Breast epithelium (tissue), 4 donors: ENCODE data around the gene PRODH. TPM values are rescaled to one million over a fixed set of nuclear protein-coding genes. Genes with fewer than 3 reads are reported as not detected.
A peak's percentile ranks its signal among the peaks of the same experiment; 100 is the strongest.

Experiments
- DNase-seq, 2 donors: peaks; one replicate each; pipeline ENCODE4 v3.0.0-alpha.2; 2019; ENCODE audit warnings: low spot score in 2 of 2
- H3K27ac ChIP-seq, 2 donors: fragments of 200-600 bp; sonication (generic) in 1 of 2; one replicate each; pipeline ENCODE4 v1.5.1; 2016 to 2019; ENCODE audit warnings: mild to moderate bottlenecking in 1 of 2
- H3K27me3 ChIP-seq, 2 donors: fragments of 200-600 bp; sonication (generic) in 1 of 2; one replicate each; pipeline versions ENCODE4 v1.5.1 to v1.6.0; 2017 to 2019; ENCODE audit warnings: control low read depth in 1 of 2, mild to moderate bottlenecking in 1 of 2
- H3K36me3 ChIP-seq: fragments of 200-600 bp; one replicate; pipeline ENCODE4 v1.5.1; 2019
- H3K4me1 ChIP-seq, 2 donors: fragments of 200-600 bp; sonication (generic); one replicate each; pipeline ENCODE4 v1.5.1; 2016 to 2019; ENCODE audit warnings: control low read depth in 1 of 2
- H3K4me3 ChIP-seq, 3 donors: fragments of 200-600 bp; sonication (generic); 1 replicate in 2 of 3; 2 replicates in 1 of 3; pipeline ENCODE4 v1.5.1; 2016 to 2019; ENCODE audit warnings: mild to moderate bottlenecking in 3 of 3, moderate library complexity in 2 of 3
- H3K9me3 ChIP-seq, 2 donors: fragments of 200-600 bp; sonication (generic) in 1 of 2; one replicate each; pipeline ENCODE4 v1.5.1; 2016 to 2019; ENCODE audit warnings: control low read depth in 1 of 2
- POLR2A ChIP-seq: fragments of 450-650 bp; IDR thresholded peaks from one replicate; pipeline ENCODE4 v1.6.1; 2016; ENCODE audit warnings: antibody characterized with exemption, mild to moderate bottlenecking, moderate library complexity
- POLR2AphosphoS5 ChIP-seq, 3 donors: sonication (generic); formaldehyde crosslinking; IDR thresholded peaks; one replicate each; pipeline ENCODE4 v1.6.1; 2017; ENCODE audit warnings: antibody characterized with exemption in 3 of 3
- intact Hi-C: fragments of 100-400 bp; cut with DNase I; formaldehyde crosslinking; loops from one replicate; pipeline ENCODE4 v1.15.1; 2023; ENCODE audit warnings: low total_unique reads
- total RNA-seq, 3 donors: library from RNA; depleted of rRNA; stranded (reverse); fragments of >200 nt; gene quantifications; one replicate each; pipeline ENCODE4 v1.1.0, GENCODE V29; 2016
- TF ChIP-seq, protein P1 (sequence below), 3 donors: fragments of 450-650 bp; IDR thresholded peaks; one replicate each; pipeline ENCODE4 v1.5.1; 2016 to 2017; ENCODE audit warnings: antibody characterized with exemption in 3 of 3, mild to moderate bottlenecking in 3 of 3, moderate library complexity in 3 of 3

The PRODH gene
- total RNA-seq, 3 donors from 2014 or later, result 4.6 to 29.6 (median 11.1) TPM

DNA sequence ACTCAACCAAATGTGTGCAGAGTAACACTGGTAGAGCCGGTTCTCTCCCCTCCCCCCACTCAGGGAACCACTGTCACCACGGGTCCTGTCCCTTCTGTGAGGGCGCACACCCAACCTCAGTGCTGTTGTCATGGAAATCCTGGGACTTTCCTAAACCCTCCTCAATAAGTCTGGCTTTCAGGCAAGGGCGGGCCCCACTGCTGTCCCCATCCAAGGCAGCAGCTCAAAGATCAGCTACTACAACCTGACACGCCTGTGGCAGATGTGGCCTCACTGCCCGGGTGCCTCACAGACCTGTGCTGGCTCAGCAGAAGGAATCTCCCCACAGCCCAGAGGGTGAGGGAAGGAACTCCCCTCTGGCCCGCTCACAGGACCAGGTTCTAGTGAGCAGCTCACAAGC lies 2.2 kb downstream of the PRODH start:
- TF ChIP-seq POLR2AphosphoS5 (IDR thresholded peaks at IDR 0.05) (no peak), POLR2A (no peak)
- TF ChIP-seq, protein P1, sequence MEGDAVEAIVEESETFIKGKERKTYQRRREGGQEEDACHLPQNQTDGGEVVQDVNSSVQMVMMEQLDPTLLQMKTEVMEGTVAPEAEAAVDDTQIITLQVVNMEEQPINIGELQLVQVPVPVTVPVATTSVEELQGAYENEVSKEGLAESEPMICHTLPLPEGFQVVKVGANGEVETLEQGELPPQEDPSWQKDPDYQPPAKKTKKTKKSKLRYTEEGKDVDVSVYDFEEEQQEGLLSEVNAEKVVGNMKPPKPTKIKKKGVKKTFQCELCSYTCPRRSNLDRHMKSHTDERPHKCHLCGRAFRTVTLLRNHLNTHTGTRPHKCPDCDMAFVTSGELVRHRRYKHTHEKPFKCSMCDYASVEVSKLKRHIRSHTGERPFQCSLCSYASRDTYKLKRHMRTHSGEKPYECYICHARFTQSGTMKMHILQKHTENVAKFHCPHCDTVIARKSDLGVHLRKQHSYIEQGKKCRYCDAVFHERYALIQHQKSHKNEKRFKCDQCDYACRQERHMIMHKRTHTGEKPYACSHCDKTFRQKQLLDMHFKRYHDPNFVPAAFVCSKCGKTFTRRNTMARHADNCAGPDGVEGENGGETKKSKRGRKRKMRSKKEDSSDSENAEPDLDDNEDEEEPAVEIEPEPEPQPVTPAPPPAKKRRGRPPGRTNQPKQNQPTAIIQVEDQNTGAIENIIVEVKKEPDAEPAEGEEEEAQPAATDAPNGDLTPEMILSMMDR (IDR thresholded peaks at IDR 0.05), result no peak
- Histone ChIP-seq H3K27me3 (no peaks in the 10 kb centered on the region), H3K27ac (no peak overlapping the region), H3K4me1 (no peaks in the 10 kb centered on the region), H3K4me3 (no peak overlapping the region), H3K36me3 (no peaks in the 10 kb centered on the region), H3K9me3 (no peaks in the 10 kb centered on the region)
- no peak for DNase-seq
- intact Hi-C loops, result no loop called here

GRCh38 chr22:18931905-18932652 lies 4.0 kb downstream of the PRODH start:
- intact Hi-C loops, result no loop called here
- Histone ChIP-seq H3K4me3 (no peak overlapping the region), H3K27me3 (no peaks in the 10 kb centered on the region), H3K9me3 (no peaks in the 10 kb centered on the region), H3K4me1 (no peaks in the 10 kb centered on the region), H3K27ac (no peak overlapping the region), H3K36me3 (no peaks in the 10 kb centered on the region)
- DNase-seq, result no peak
- TF ChIP-seq POLR2A (no peak), POLR2AphosphoS5 (IDR thresholded peaks at IDR 0.05) (no peak)
- TF ChIP-seq, protein P1 (IDR thresholded peaks at IDR 0.05), result no peak

DNA sequence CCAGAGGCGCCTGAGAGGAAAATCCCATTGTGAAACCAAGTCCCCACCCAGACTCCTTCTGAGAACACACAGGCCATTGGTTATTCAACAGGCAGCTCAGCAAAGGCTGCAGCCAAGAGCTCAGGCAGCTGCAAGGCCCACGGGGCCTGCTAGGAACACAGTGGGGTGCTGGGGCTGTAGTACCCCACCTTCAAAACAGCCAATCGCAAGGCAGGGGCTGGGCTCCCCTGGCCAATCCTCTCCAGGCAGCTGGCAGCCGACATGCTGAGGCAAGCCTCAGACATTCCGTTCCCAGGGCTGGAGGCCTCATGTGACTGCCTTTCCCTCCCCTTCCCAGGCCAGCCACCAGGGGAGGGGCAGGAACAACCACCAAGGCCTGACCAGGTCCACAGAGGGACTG lies 6.6 kb downstream of the PRODH start:
- Histone ChIP-seq H3K27me3 (no peaks in the 10 kb centered on the region), H3K36me3 (no peaks in the 10 kb centered on the region)

DNA sequence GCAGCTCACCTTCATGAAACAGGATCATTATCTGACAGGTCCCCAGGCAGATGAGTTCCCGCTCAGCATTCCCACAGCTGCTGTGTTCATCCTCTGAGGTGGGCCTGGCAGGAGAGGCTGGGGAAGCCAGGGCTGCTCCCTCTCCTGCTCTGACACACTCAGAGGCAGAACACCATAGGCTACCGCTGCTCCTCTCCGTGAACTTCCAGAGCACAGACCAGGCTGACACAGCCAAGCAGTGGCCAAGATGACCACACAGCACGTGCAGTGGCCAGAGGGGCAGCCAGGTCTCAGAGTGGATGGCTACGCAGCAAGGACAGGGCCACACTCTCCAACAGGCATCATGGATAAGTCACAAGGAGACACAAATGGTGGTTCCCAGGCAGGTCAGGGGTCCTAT lies 8.5 kb downstream of the PRODH start:
- Histone ChIP-seq H3K27ac (no peak overlapping the region), H3K27me3 (no peaks in the 10 kb centered on the region), H3K36me3 (no peaks in the 10 kb centered on the region), H3K4me1 (no peaks in the 10 kb centered on the region), H3K9me3 (no peaks in the 10 kb centered on the region), H3K4me3 (no peak overlapping the region)
- intact Hi-C loops, result no loop called here
- no peak for TF ChIP-seq POLR2A
- TF ChIP-seq, protein P1 (IDR thresholded peaks at IDR 0.05), result no peak
- no peak for TF ChIP-seq POLR2AphosphoS5 (IDR thresholded peaks at IDR 0.05)
- DNase-seq, result no peak

More for the DNA sequence above, 6.6 kb downstream of the PRODH start:
- H3K4me3 ChIP-seq, result no peak overlapping the region
- no peak overlapping the region for H3K27ac ChIP-seq
- H3K9me3 ChIP-seq, result no peaks in the 10 kb centered on the region
- H3K4me1 ChIP-seq, result no peaks in the 10 kb centered on the region
- TF ChIP-seq, protein P1 (IDR thresholded peaks at IDR 0.05), result no peak
- no peak for TF ChIP-seq POLR2AphosphoS5 (IDR thresholded peaks at IDR 0.05)
- TF ChIP-seq POLR2A, result no peak
- intact Hi-C loops, result no loop called here
- peak in 1 of 2 donors; percentile 47 for DNase-seq

DNA sequence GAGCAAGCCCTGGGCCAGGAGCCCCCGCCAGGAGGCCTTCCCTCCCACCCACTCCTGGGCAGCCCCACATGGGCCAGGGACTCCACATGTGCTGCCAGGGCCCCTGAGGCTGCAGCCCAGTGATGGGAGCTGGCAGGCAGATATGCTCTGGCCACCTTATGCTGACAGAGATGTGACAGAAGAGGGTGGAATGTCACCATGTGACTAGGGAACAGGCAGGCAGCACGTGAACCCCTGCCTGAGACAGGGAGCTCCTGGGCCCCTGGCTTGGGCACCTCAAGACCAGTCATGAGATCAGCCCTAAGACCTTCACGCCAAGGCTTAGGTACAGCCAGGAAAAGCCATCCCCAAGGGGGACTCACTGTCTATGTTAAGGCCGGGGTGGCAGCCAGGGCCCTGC lies 9.1 kb downstream of the PRODH start:
- no peak for DNase-seq
- H3K4me1 ChIP-seq, result no peaks in the 10 kb centered on the region
- H3K36me3 ChIP-seq, result no peaks in the 10 kb centered on the region
- no peaks in the 10 kb centered on the region for H3K27me3 ChIP-seq
- H3K9me3 ChIP-seq, result no peaks in the 10 kb centered on the region
- TF ChIP-seq, protein P1 (IDR thresholded peaks at IDR 0.05), result no peak
- no peak for TF ChIP-seq POLR2A
- no peak for TF ChIP-seq POLR2AphosphoS5 (IDR thresholded peaks at IDR 0.05)
- H3K27ac ChIP-seq, result no peak overlapping the region
- intact Hi-C loops, result no loop called here
- no peak overlapping the region for H3K4me3 ChIP-seq
